NCI-H345 (cell line): ENCODE results near the gene AUTS2.

Experiments
- DNase-seq: peaks from one replicate; lab custom pipeline; 2025; lab: John Stamatoyannopoulos, UW

Gene AUTS2

DNA sequence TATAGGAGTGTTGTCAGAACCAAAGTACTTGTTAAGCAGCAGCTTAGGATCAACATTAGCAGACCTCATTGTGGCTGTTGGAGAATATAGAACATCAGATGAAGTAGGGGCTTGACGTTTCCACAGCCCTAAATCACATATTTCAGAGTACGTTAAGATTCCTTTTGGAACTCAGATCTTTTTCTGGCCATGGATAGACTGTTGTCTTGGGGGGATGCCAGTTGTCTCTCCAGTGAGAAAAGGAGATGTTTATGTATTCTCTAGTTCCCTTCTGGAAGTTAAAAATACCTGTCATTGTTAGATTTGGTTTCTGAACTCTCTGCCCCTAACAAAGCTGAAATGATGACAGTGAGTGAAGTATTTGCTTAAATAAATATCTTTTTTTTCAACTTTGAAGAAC, 191.3 kb downstream of the AUTS2 start:
- no peak for DNase-seq

DNA sequence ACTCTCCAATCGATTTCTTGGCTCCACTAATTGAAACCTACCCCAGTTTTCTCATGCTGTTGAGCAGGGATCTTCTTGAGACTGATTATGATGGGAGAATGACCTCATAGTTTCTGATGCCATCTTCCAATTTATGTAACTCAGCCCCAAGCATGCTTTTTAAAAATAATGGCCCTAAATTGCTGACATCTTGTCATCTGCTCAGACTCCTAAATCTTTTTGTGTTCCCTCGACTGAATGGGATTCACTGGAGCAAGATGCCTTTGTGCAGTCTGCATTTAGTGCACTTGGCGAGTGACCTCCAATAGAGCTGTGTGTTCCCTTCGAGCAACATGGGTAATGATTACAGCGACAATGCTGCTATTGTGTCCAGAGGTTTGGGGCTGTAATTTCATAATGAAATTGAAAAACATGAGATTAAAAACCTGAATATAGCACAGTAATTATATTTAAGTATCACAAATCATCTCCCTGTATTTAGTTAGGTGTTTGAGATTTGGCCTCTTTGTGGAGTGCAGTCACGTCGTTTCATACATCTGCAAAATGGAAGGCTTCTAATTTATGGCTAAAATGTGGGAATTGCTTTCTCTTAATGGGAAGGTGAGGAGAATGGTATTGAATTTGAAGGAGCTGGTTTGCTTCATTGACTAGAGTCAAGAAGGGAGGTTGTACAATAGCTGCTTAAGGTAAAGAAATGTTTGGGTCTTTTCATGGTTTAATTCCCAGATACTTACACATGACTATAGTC, 192.9 kb downstream of the AUTS2 start:
- no peak for DNase-seq

DNA sequence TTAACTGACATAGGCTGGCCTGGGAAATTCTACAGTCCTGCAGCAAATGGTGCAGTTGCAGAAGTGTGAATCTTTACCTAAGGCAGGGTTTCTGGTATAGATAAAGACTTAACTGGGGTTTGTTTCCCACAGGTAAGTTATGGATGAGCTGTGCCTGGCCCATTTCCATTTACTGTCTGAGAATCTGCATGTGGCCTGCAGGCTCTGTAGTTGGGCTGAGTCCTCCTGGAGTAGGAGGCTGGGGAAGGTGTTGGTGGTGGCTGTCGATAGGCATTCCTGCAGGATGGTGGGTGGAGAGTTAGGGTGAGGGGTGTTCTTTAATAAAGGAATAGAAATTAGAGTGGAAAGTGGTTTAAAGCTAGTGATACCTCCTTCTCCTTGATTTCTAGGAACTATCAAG, 193.5 kb downstream of the AUTS2 start:
- DNase-seq = no peak

DNA sequence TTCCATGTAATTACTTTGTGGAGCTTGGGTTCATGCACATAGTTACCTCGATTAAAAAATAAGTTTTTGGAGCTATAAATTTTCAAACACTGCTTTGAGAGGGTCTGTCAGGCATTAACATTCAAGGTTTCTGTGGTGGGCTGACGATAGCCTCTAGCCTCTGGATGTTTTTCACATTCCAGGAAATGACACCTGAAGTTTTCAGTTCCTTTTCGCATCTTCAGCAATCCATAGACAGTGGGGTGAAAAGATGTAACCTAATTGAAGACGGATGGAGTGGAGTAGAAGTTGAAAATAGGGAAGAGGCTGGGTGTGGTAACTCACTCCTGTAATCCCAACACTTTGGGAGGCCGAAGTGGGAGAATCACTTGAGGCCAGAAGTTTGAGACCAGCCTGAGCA, 197.7 kb downstream of the AUTS2 start:
- no peak for DNase-seq

DNA sequence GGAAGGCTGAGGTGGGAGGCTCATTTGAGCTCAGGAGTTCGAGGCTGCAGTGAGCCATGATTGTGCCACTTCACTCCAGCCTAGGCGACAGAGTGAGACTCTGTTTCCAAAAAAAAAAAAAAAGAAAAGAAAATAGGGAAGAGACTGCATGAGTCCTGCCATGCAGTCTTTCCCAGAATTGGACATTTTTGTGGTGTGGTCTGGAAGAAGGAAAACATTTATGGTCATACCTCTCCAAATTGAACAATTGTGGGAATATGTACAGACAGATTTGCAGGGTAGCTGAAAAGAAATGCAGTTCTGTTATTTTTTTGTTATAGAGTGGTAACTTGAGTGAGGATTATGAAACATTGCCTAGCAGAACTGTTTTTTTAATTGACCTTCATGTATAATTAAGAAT, 198.1 kb downstream of the AUTS2 start:
- DNase-seq = no peak

DNA sequence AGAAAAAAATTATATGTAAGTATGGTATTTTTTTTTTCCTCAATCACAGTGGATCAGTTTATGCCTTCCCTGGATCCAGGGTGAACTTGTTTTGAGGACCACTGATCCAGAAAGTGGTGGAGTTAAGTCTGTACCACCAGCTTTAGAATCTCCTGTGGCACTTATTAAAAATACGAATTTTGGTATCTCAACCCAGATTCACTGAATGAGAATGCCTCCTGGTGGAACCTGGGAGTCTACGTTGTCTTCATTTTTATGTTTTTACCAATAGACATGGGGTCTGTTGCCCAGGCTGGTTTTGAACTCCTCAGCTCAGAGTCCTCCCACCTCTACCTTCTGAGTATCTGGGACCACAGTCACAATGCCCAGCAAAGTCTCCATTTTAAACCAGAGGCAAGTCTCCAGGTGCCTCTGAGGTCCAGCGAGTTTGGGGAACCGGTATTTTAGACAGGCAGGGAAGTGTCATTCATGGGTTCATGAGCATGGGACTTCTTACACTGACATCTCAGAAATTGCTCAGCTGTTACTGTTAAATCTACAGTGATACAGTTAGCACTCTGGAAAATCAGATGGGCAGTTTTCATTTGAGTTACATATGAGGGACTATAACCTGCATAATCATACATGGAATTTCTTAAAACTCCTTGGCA, 200.9 kb downstream of the AUTS2 start:
- no peak for DNase-seq

DNA sequence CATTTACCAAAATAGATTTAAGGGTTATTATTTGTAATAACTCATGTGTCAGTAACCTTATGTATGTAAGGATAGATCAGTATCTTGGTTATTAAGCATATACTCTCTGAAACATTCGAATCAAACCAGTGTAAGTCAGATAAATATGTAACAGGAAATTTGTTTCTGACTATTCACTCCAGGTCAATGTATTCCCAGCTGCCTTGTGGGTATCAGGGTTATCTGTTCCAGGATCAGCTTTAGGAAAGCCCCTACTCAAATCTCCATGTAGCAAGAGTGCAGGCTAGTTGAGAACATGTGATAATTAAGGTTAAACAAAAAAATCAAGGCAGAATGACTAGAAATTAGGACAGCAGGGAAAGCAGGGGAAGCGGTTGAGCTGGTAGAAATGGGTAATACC, 201.7 kb downstream of the AUTS2 start:
- no peak for DNase-seq

DNA sequence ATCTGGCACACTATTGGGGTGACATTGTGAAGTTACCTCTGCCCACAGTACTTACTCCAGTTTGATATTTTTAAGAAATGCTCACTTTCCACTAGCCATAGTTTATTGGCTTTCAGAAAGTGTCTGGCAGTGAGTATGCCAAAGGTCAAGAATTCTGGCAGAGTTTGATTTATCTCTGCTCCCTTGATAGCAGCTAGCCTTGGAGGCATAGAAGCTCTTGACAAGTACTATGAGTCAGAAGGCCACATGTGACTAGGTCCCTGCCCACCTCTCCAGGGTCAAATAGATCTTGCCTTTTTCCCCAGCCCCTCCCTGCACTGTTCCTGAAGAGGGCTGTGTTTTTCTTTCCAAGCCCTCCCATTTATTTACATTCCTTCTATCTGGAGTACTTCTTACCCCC, 202.2 kb downstream of the AUTS2 start:
- DNase-seq = no peak

DNA sequence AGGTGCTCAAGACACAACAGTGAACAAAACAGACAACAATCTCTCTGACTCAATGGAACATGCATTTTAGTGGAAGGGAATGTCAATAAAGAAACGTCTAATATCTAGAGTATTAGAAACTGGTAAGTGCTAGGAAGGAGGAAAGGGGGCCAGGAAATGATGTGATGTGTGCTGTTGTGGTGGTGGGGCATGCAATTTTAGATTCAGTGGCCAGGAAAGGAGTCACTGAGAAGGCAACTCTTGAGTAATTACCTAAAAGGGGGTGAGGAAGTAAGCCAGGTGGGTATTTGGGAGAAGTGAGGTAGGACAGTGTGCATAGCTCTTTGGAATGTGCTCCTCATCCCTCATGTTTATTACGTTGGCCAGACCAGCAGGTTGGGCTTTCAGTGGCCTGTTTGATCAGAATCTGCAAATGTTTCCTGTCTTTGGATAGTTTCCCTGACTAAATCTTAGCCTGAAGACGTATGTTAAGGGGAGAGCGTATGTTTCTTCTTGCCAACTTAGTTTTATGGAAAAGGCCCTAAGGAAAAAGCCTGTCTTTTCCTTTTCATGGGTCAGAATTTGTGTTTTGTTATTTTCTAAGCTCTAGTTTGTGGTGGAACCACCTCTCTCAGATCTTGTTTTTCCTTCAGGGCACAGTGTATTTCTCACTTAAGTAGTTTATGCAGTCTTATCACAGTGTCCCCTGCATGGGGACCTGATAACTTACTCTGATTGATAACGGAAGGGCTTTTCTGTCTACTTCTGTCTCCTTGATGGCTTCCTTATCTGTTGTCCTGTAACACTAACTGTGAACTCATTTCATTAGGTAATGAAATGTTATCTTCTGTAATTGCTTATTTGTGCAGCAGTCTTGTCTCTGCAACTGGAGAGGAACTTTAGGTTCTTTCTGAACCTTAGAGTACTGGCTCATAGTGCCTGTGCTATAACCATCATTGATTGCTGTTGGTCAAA, 203.7 kb downstream of the AUTS2 start:
- no peak for DNase-seq

DNA sequence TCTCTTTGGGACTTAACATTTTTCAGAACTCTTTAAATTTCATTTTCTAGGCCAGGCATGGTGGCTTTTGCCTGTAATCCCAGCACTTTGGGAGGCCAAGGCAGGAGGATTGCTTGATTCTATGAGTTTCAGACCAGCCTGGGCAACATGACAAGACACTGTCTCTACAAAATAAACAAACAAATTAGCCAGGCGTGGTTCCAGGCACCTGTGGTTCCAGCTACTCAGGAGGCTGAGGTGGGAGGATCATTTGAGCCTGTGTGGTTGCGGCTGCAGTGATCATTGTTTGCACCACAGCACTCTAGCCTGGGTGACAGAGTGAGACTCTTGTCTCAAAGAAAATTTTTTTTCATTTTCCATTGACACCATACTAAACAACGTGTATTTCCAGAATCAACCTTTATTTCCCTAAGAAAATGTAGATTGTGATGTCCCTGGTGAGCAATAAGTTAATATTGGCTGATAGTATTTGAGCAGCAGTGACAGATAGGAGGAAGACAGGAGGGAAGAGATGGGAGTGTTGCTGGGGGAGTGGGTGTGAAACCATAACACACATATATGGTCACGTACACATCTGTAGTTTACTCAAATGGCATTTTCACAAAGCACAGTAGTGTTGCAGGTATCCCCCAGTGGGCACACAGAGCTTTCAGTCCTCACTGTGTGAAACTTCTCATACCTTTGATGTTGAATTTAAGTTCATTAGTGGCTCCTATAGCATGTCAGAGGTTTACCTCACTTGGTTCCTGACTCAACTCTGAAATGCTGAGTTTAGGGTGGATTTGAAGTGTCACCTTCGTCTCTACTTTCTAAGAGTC, 205.6 kb downstream of the AUTS2 start:
- DNase-seq = no peak

DNA sequence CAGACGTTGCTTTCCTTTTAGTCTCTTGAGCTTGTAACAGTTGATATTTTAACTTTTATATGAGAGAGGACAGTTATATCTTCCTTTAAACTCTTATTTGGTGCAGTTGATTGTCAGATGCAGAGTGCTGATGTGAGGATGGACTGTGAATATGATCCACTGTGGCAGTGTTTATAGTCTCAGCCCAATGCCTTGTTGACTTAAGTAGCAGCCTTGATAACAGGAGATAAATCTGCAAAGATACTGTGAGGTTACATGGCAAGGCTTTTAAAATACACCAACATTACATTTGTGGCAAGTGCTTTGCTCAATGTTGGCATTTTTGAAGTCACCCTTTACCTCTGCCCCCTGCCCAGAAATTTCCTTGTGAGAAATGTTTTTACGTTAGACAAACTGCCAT, 206.7 kb downstream of the AUTS2 start:
- DNase-seq = no peak

DNA sequence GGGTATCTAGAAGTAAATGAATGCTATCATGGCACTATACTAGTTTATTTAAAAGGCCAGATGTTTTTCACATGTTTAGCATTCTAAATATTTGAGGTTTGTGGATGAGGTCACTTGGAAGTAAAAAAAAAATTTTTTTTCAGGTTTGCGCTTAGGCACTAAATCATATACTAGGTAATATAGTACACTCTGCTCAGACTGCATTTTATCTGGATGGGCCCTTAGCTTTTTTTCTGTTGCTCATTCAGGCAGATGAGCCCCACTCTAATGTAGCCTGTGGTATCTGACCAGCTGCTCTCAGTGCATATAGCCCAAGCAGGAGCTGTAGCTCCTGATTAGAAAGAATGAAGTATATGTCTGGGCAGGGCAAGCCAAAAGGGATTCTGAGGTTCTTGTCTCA, 210.1 kb downstream of the AUTS2 start:
- DNase-seq = no peak

DNA sequence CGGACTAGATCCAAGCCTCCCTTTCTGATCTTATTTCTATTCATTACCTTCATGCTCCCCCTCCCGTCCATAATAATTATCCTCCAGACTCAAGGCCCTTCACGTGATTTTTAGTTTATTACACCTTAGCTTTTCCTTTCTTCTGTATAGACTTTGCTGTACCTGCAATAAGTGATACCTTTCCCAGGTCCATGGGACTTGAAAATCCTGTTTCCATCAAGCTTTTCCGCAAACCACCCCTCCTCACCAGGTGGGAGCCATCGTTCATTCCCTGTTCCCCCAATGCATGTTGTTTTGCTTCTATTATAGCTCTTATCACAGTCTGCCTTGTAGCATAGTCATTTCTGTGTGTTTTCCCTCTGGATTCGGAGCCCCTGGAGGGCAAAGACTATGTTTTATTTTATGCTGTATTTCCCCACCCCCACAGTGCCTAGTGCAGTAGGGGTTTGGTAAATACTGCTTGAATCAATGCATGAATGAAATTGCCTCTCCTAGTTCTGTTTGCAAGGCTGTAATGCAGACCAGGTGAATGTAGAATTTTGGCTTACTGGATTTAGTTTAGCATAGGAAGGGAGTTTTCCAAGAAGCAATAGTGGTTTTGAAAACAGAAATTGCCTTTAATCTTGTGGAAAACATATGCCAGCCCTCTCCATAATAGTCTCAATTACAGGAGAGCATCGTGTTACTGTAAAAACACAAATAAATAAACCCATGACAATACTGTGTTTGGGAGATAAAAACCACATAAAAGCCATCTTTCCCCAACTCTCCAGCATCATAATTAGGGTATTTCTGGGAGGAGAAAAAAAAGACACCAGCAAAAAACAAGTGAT, 213.4 kb downstream of the AUTS2 start:
- peak; percentile 12 for DNase-seq

DNA sequence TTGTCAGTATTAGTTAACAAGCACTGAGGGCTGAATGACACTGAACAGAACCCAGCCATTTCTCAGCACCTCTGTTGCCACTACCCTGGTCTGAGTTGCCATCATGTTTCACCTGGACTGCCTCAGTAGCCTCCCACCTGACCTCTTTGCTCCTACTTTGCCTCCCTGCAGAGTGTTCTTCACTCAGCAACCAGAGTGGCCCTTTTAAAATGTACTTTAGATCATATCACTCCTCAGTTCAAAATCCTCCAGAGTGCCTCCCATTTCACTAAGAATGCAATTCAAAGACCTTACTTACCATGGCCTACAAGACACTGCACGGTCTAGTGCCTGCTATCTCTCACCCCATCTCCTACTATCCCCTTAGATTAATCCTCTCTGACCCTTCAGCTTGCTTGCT, 214.5 kb downstream of the AUTS2 start:
- no peak for DNase-seq

DNA sequence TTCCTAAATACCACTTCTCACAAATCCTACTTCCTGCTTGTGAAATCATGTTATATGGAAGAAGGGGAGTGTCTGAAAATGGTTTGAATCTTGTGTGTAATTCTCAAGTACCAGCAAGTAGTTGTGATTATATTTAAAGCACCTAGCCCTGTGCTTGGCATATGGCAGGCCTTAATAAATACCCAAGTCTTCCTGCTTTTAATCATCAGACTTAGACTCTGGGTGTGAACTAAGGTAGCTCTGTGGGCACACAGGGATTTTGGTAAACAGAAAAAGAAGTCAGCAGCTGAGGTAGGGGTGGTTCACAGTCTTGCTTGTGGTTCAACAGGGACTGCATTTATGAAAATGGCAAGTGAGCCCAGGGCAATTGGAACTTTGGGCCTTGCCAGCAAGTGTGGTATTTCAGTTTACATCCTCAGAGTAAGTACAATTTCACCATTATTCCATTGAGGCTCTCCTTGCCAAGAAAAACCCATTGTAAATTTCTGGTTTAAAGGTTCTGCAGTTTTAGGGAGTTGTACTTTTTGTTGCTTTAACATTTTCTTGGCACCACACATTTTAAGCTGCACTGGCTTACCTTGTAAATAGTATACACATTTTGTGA, 215.5 kb downstream of the AUTS2 start:
- DNase-seq = no peak

DNA sequence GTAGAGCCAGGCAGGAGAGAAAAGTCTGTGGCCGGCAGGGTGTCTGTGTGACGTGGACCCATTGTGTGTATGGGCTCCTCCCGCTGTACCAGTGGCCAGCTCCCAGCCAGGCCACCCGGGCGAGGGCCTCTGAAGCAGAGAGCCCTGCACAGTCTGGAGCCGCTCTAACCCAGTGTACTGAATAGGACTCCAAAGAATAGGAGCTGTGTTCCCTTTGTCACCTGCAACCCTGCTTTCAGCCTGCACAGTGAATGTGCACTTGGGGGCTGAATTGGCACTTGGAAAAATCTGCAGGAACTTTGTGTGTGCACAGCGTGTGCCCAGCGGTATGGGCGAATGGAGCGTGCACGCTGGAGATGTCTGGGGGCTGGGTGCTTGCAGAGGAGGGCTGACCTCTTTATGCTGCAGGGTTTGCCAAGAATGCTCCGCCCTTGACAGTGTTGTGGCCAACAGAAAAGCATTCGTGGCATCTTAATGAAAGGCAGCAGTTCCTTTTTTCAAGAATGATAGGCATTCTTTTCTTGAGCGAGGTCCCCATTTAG, 216.2 kb downstream of the AUTS2 start:
- peak; percentile 66 for DNase-seq

DNA sequence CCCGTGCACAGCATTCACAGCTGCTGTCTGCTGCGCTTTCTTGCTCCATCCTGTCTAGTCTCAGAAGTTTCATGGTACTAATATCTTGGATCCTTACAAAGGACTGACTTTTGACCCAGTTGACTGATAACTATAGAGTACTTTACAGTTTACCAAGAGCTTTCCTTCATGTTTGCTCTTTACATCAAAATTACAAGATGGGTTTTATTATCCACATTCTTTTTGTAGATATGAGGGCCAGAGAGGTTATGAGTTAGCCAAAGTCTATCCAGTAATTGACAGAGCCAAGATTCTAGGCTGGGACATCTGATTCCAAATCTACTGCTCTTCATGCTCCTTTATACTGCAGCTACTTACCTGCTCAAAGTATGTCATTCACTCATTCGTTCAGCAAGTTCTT, 218.2 kb downstream of the AUTS2 start:
- DNase-seq = no peak

DNA sequence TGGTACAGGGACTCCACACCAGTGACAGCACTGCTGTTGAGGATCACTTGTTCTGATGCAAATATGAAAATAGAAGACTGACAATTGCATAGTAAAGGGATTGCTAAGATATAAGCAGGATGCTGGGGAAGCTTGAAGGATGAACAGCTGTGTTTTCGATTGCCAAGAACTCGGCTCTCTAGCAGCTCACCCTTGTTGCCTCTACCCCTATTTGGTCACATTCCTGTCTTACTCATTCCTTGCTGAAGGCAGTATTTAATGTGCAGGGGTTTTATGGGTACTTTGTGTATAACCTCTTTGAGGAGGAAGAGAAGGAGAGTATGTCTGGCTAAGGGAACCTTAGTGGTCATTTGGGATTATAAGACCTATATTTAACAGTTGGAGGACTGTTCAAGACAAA, 218.8 kb downstream of the AUTS2 start:
- DNase-seq = no peak

DNA sequence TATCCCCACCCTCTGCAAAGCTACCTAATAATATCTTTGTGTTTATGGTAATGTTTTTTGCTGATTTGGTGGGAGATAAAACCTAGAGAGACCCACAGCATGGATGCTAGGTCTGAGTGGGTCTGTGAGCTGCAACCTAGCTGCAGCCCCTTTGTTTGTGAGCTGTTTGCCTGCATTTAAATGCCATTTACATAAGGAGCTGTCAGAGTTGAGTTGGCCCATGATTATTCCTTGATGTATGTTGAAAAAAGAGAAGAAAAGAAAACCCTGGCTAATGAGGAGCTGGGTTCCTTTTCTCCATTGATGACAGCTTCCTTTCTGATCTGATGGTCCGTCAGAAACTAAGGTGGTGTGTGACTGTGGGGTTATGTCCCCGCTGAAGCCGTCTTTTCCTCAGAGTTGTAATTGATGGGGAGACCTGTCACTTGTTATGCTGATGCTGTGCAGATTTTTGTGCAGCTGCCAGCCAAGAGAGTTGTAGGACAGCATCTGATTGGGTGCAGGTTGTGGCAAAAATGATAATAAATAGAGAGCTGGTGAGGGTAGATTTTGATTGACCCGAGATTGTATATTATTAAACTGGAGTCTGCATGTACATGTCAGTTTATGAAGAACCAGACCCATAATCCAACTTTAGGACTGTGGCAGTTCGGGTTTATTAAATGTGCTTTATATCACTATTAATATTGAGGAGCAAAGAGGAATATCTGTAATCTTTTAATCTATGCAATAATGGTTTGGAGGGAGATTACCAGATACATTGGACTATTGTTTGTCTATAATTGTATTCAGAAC, 219.8 kb downstream of the AUTS2 start:
- no peak for DNase-seq
